IPS-15b (cell line): ENCODE measurements around the gene ZBTB7C.
"Not testable (repeated sequence)": the region's sequence is repeated elsewhere in the genome, so short reads cannot be mapped to it uniquely, and the experiment has no call there.

Experiments used
- H3K27me3 ChIP-seq: one replicate; pipeline ENCODE4 v1.6.1; 2013; ENCODE audit warnings: low read length; ENCODE audit not compliant: control insufficient read depth, insufficient read depth
- H3K36me3 ChIP-seq: one replicate; pipeline ENCODE4 v1.6.1; 2013; ENCODE audit warnings: low read length; ENCODE audit not compliant: control insufficient read depth, insufficient read depth
- H3K4me1 ChIP-seq: one replicate; pipeline ENCODE4 v1.6.1; 2013; ENCODE audit warnings: mild to moderate bottlenecking, low read length; ENCODE audit not compliant: control insufficient read depth, insufficient read depth
- H3K4me3 ChIP-seq: one replicate; pipeline ENCODE4 v1.5.1; 2013; ENCODE audit warnings: low read depth, low read length
- H3K9ac ChIP-seq: one replicate; pipeline ENCODE4 v1.6.1; 2013; ENCODE audit warnings: low read depth, mild to moderate bottlenecking, low read length
- H3K9me3 ChIP-seq: one replicate; pipeline ENCODE4 v1.6.1; 2013; ENCODE audit warnings: mild to moderate bottlenecking, low read length; ENCODE audit not compliant: control insufficient read depth, insufficient read depth

Gene ZBTB7C

GRCh38 chr18:48284011-48284410 lies 125.2 kb downstream of the ZBTB7C start:
- H3K27me3 ChIP-seq, H3K36me3 ChIP-seq, H3K4me1 ChIP-seq, H3K9me3 ChIP-seq, H3K9ac ChIP-seq, H3K4me3 ChIP-seq: not testable (repeated sequence)

- H3K36me3 ChIP-seq, H3K4me1 ChIP-seq, H3K27me3 ChIP-seq, H3K9ac ChIP-seq, H3K9me3 ChIP-seq, H3K4me3 ChIP-seq: not testable (repeated sequence)
Measured at GRCh38 chr18:48281460-48281859, 127.7 kb downstream of the ZBTB7C start.

- Histone ChIP-seq H3K9me3 (no peaks in the 10 kb centered on the region), H3K4me1 (no peaks in the 10 kb centered on the region), H3K36me3 (no peaks in the 10 kb centered on the region), H3K4me3 (no peak overlapping the region), H3K27me3 (no peaks in the 10 kb centered on the region), H3K9ac (no peak overlapping the region)
Measured at GRCh38 chr18:48279312-48279711, 129.9 kb downstream of the ZBTB7C start.

GRCh38 chr18:48278081-48278480 lies 131.1 kb downstream of the ZBTB7C start:
- H3K9me3 ChIP-seq: no peaks in the 10 kb centered on the region
- H3K4me1 ChIP-seq: no peaks in the 10 kb centered on the region
- H3K36me3 ChIP-seq: no peaks in the 10 kb centered on the region
- H3K9ac ChIP-seq: no peak overlapping the region
- H3K27me3 ChIP-seq: no peaks in the 10 kb centered on the region
- no peak overlapping the region for H3K4me3 ChIP-seq

- H3K9me3 ChIP-seq: no peaks in the 10 kb centered on the region
- no peaks in the 10 kb centered on the region for H3K36me3 ChIP-seq
- no peaks in the 10 kb centered on the region for H3K4me1 ChIP-seq
- H3K4me3 ChIP-seq: no peak overlapping the region
- H3K27me3 ChIP-seq: no peaks in the 10 kb centered on the region
- no peak overlapping the region for H3K9ac ChIP-seq
Measured at GRCh38 chr18:48274301-48274700, 134.9 kb downstream of the ZBTB7C start.

GRCh38 chr18:48270929-48271328 lies 138.3 kb downstream of the ZBTB7C start:
- no peaks in the 10 kb centered on the region for H3K9me3 ChIP-seq
- H3K4me3 ChIP-seq: no peak overlapping the region
- no peak overlapping the region for H3K9ac ChIP-seq
- no peaks in the 10 kb centered on the region for H3K36me3 ChIP-seq
- H3K4me1 ChIP-seq: no peaks in the 10 kb centered on the region
- H3K27me3 ChIP-seq: no peaks in the 10 kb centered on the region

GRCh38 chr18:48265328-48265727 lies 143.9 kb downstream of the ZBTB7C start:
- Histone ChIP-seq H3K4me3 (no peak overlapping the region), H3K4me1 (no peaks in the 10 kb centered on the region), H3K36me3 (no peaks in the 10 kb centered on the region), H3K27me3 (no peaks in the 10 kb centered on the region), H3K9ac (no peak overlapping the region), H3K9me3 (no peaks in the 10 kb centered on the region)

GRCh38 chr18:48263914-48264902 lies 145.0 kb downstream of the ZBTB7C start:
- H3K4me3 ChIP-seq: no peak overlapping the region
- H3K36me3 ChIP-seq: no peaks in the 10 kb centered on the region
- no peaks in the 10 kb centered on the region for H3K27me3 ChIP-seq
- no peaks in the 10 kb centered on the region for H3K9me3 ChIP-seq
- H3K4me1 ChIP-seq: no peaks in the 10 kb centered on the region
- no peak overlapping the region for H3K9ac ChIP-seq

- Histone ChIP-seq H3K27me3 (no peaks in the 10 kb centered on the region), H3K9me3 (no peaks in the 10 kb centered on the region)
Measured at GRCh38 chr18:48263192-48263853, 145.9 kb downstream of the ZBTB7C start.

GRCh38 chr18:48260237-48260636 lies 148.9 kb downstream of the ZBTB7C start:
- Histone ChIP-seq H3K9ac (no peak overlapping the region), H3K36me3 (no peaks in the 10 kb centered on the region), H3K27me3 (no peaks in the 10 kb centered on the region), H3K4me3 (no peak overlapping the region), H3K4me1 (no peaks in the 10 kb centered on the region), H3K9me3 (no peaks in the 10 kb centered on the region)

More at GRCh38 chr18:48263192-48263853, 145.9 kb downstream of the ZBTB7C start:
- Histone ChIP-seq H3K4me3 (no peak overlapping the region), H3K9ac (no peak overlapping the region), H3K4me1 (no peaks in the 10 kb centered on the region), H3K36me3 (no peaks in the 10 kb centered on the region)

GRCh38 chr18:48256848-48257247 lies 152.3 kb downstream of the ZBTB7C start:
- Histone ChIP-seq H3K27me3 (no peaks in the 10 kb centered on the region), H3K4me1 (no peaks in the 10 kb centered on the region), H3K9me3 (no peaks in the 10 kb centered on the region), H3K4me3 (no peak overlapping the region), H3K36me3 (no peaks in the 10 kb centered on the region), H3K9ac (no peak overlapping the region)

GRCh38 chr18:48254077-48254602 lies 155.0 kb downstream of the ZBTB7C start:
- no peaks in the 10 kb centered on the region for H3K36me3 ChIP-seq
- no peak overlapping the region for H3K4me3 ChIP-seq
- H3K9ac ChIP-seq: no peak overlapping the region
- no peaks in the 10 kb centered on the region for H3K4me1 ChIP-seq
- no peaks in the 10 kb centered on the region for H3K9me3 ChIP-seq
- H3K27me3 ChIP-seq: no peaks in the 10 kb centered on the region
